Adrenal gland (tissue), 5 donors: ENCODE results near the gene GDPGP1.

Experiments used
- CTCF ChIP-seq, 6 experiments: fragments of 450-650 bp in 4 of 6; fragments of 200-600 bp in 2 of 6; sonication (generic) in 1 of 6; IDR thresholded peaks; 1 replicate in 5 of 6; 2 replicates in 1 of 6; pipeline versions ENCODE4 v1.5.1 to v1.8.0; 2016 to 2021; ENCODE audit warnings: antibody characterized with exemption in 6 of 6, mild to moderate bottlenecking in 2 of 6, moderate library complexity in 1 of 6
- POLR2A ChIP-seq, 2 donors: fragments of 450-650 bp; IDR thresholded peaks; one replicate each; pipeline ENCODE4 v1.6.1; 2017; ENCODE audit warnings: antibody characterized with exemption in 2 of 2, mild to moderate bottlenecking in 2 of 2, moderate library complexity in 1 of 2
- donor health status: DM: no; HTN: no; CAD: no.

- TF ChIP-seq POLR2A (IDR thresholded peaks at IDR 0.05): no peak
- TF ChIP-seq CTCF (IDR thresholded peaks at IDR 0.05): no peak
Observed at GRCh38 chr15:90187257-90187868, 46.6 kb upstream of the GDPGP1 start.
